ENCODE results near the gene GSX2. TPM values are rescaled to one million over a fixed set of nuclear protein-coding genes. Genes with fewer than 3 reads are reported as not detected.

GSX2 gene
- total RNA-seq, 1 donor from 2014 or later = not detected

- TF ChIP-seq CTCF (IDR thresholded peaks at IDR 0.05; ENCODE audit: partially characterized antibody, unreplicated experiment) = no peak
- peaks cover 47% of the 10 kb centered on the region for H3K27me3 Mint-ChIP-seq (ENCODE audit: unreplicated experiment)
- H3K36me3 Mint-ChIP-seq (ENCODE audit: unreplicated experiment) = peaks cover 4% of the 10 kb centered on the region
- H3K27ac Mint-ChIP-seq (ENCODE audit: unreplicated experiment) = no peak overlapping the region
- H3K4me3 Mint-ChIP-seq (ENCODE audit: unreplicated experiment) = peak overlapping the region; percentile 93
- DNase-seq = no peak
- H3K4me1 Mint-ChIP-seq (ENCODE audit: low read depth, unreplicated experiment) = peaks cover 10% of the 10 kb centered on the region
- H3K9me3 Mint-ChIP-seq (ENCODE audit: unreplicated experiment) = peaks cover 8% of the 10 kb centered on the region
Measured at GRCh38 chr4:54092405-54093323, 7.3 kb upstream of the GSX2 start.

GRCh38 chr4:54093324-54094240, 6.4 kb upstream of the GSX2 start:
- Mint-ChIP-seq H3K36me3 (ENCODE audit: unreplicated experiment) (peaks cover 4% of the 10 kb centered on the region), H3K9me3 (ENCODE audit: unreplicated experiment) (peaks cover 8% of the 10 kb centered on the region), H3K27me3 (ENCODE audit: unreplicated experiment) (peaks cover 49% of the 10 kb centered on the region), H3K4me1 (ENCODE audit: low read depth, unreplicated experiment) (peaks cover 10% of the 10 kb centered on the region), H3K4me3 (ENCODE audit: unreplicated experiment) (no peak overlapping the region), H3K27ac (ENCODE audit: unreplicated experiment) (no peak overlapping the region)
- DNase-seq = no peak
- no peak for TF ChIP-seq CTCF (IDR thresholded peaks at IDR 0.05; ENCODE audit: partially characterized antibody, unreplicated experiment)

DNA sequence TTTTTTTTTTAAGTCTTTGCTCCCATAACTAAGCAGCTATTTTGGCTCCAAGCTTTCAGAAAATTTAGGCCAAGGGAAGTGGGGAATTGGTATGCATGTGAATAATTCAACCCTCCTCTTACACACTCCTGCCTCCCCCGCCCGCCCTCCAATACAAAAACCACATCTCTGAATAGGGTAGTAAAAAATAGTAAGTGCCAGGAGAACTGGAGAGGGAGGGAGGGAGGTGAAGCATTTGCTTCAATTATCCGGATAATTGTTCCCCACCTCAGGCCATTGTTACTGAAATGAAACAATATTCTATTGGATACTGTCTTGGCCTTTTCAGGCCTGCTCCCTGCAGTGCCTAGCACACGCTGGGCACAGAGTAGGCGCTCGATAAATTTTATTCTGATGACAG, 5.5 kb upstream of the GSX2 start:
- peaks cover 10% of the 10 kb centered on the region for H3K9me3 Mint-ChIP-seq (ENCODE audit: unreplicated experiment)
- peaks cover 4% of the 10 kb centered on the region for H3K36me3 Mint-ChIP-seq (ENCODE audit: unreplicated experiment)
- no peak overlapping the region for H3K27ac Mint-ChIP-seq (ENCODE audit: unreplicated experiment)
- no peak for DNase-seq
- peaks cover 49% of the 10 kb centered on the region for H3K27me3 Mint-ChIP-seq (ENCODE audit: unreplicated experiment)
- H3K4me1 Mint-ChIP-seq (ENCODE audit: low read depth, unreplicated experiment) = peaks cover 10% of the 10 kb centered on the region
- no peak for TF ChIP-seq CTCF (IDR thresholded peaks at IDR 0.05; ENCODE audit: partially characterized antibody, unreplicated experiment)
- H3K4me3 Mint-ChIP-seq (ENCODE audit: unreplicated experiment) = no peak overlapping the region

GRCh38 chr4:54095110-54095825, 4.7 kb upstream of the GSX2 start:
- H3K27ac Mint-ChIP-seq (ENCODE audit: unreplicated experiment) = no peak overlapping the region
- no peak for TF ChIP-seq CTCF (IDR thresholded peaks at IDR 0.05; ENCODE audit: partially characterized antibody, unreplicated experiment)
- peaks cover 4% of the 10 kb centered on the region for H3K36me3 Mint-ChIP-seq (ENCODE audit: unreplicated experiment)
- H3K4me3 Mint-ChIP-seq (ENCODE audit: unreplicated experiment) = no peak overlapping the region
- H3K27me3 Mint-ChIP-seq (ENCODE audit: unreplicated experiment) = peaks cover 50% of the 10 kb centered on the region
- no peak for DNase-seq
- H3K9me3 Mint-ChIP-seq (ENCODE audit: unreplicated experiment) = peaks cover 10% of the 10 kb centered on the region
- H3K4me1 Mint-ChIP-seq (ENCODE audit: low read depth, unreplicated experiment) = peaks cover 10% of the 10 kb centered on the region

All from glutamatergic neuron (in vitro differentiated cells).